Measurements from ENCODE around the gene MMEL1. TPM values are rescaled to one million over a fixed set of nuclear protein-coding genes. Genes with fewer than 3 reads are reported as not detected.

MMEL1 gene
- polyA plus RNA-seq, 1 of the 3 experiments (the other 2 are of a cell fraction): 0.16 TPM

GRCh38 chr1:2607641-2608091, 25.1 kb downstream of the MMEL1 start:
- 71% methylated on average over 4 of the region's 13 CpGs for WGBS (ENCODE audit: low lambda C conversion rate)
- Histone ChIP-seq H3K9me2 (no peaks in the 10 kb centered on the region), H3K9ac (no peak overlapping the region), H3K4me3 (ENCODE audit: low read depth in 2 of 2, low read length in 1 of 2) (no peak overlapping the region), H3K27me3 (ENCODE audit: insufficient read depth) (no peaks in the 10 kb centered on the region), H4K20me1 (ENCODE audit: insufficient read depth) (no peaks in the 10 kb centered on the region), H3K27ac (ENCODE audit: low read depth in 2 of 2, low read length in 1 of 2) (no peak overlapping the region), H3K4me1 (ENCODE audit: control insufficient read depth in 1 of 2, insufficient read depth in 2 of 2, low read depth in 1 of 2, low read length in 1 of 2) (peaks cover 0 to 13% of the 10 kb centered on the region in 2 experiments; a peak in 1 of 4 replicates), H3K36me3 (replicated peaks in 1 of 2; ENCODE audit: control insufficient read depth in 1 of 2, insufficient read depth in 2 of 2, low read length in 1 of 2) (no peaks in the 10 kb centered on the region), H3K4me2 (no peak overlapping the region), H3F3A (replicated peaks; ENCODE audit: insufficient read depth) (no peaks in the 10 kb centered on the region), H3K9me3 (no peaks in the 10 kb centered on the region), H3K79me2 (ENCODE audit: insufficient read depth) (no peaks in the 10 kb centered on the region), H2AFZ (ENCODE audit: low read depth) (no peak overlapping the region)
- no peak for DNase-seq
- ChIA-PET POLR2A (no interaction called here), CTCF (no interaction called here)
- TF ChIP-seq TEAD4 (IDR thresholded peaks at IDR 0.05; ENCODE audit: borderline replicate concordance, insufficient read depth): no peak
- no peak for TF ChIP-seq RFX5 (IDR thresholded peaks at IDR 0.05; ENCODE audit: low read length)
- no peak for TF ChIP-seq RXRA (IDR thresholded peaks at IDR 0.05; ENCODE audit: borderline replicate concordance, low read depth)
- TF ChIP-seq ZBTB33 (IDR thresholded peaks at IDR 0.05; ENCODE audit: borderline replicate concordance, low read depth): no peak
- no peak for TF ChIP-seq ELF1 (IDR thresholded peaks at IDR 0.05)
- no peak for TF ChIP-seq POLR2AphosphoS5 (IDR thresholded peaks at IDR 0.05; ENCODE audit: low read depth, low read length)
- TF ChIP-seq TAF1 (IDR thresholded peaks at IDR 0.05; ENCODE audit: borderline replicate concordance, low read depth, low read length): no peak
- TF ChIP-seq FOSL2 (IDR thresholded peaks at IDR 0.05; ENCODE audit: borderline replicate concordance, low read depth): no peak
- no peak for TF ChIP-seq YY1 (IDR thresholded peaks at IDR 0.05; ENCODE audit: low read depth)
- TF ChIP-seq GABPA (IDR thresholded peaks at IDR 0.05; ENCODE audit: low read depth): no peak
- no peak for TF ChIP-seq MAX (IDR thresholded peaks at IDR 0.05; ENCODE audit: low read depth)
- TF ChIP-seq FOXJ3 (CRISPR knock-in tag; IDR thresholded peaks at IDR 0.05): no peak
- no peak for TF ChIP-seq MXI1 (IDR thresholded peaks at IDR 0.05; ENCODE audit: low read depth, low read length)
- no peak for TF ChIP-seq SIN3A (IDR thresholded peaks at IDR 0.05; ENCODE audit: borderline replicate concordance, low read depth, low read length)
- no peak for TF ChIP-seq USF2 (IDR thresholded peaks at IDR 0.05; ENCODE audit: borderline replicate concordance, low read depth, low read length)
- no peak for TF ChIP-seq RAD21 (IDR thresholded peaks at IDR 0.05; ENCODE audit: low read length)
